Measurements from ENCODE around the gene C10orf90. TPM values are rescaled to one million over a fixed set of nuclear protein-coding genes. Genes with fewer than 3 reads are reported as not detected.

The C10orf90 gene
- total RNA-seq, 3 donors from 2014 or later = 0.16 to 30.4 (median 3.9) TPM

DNA sequence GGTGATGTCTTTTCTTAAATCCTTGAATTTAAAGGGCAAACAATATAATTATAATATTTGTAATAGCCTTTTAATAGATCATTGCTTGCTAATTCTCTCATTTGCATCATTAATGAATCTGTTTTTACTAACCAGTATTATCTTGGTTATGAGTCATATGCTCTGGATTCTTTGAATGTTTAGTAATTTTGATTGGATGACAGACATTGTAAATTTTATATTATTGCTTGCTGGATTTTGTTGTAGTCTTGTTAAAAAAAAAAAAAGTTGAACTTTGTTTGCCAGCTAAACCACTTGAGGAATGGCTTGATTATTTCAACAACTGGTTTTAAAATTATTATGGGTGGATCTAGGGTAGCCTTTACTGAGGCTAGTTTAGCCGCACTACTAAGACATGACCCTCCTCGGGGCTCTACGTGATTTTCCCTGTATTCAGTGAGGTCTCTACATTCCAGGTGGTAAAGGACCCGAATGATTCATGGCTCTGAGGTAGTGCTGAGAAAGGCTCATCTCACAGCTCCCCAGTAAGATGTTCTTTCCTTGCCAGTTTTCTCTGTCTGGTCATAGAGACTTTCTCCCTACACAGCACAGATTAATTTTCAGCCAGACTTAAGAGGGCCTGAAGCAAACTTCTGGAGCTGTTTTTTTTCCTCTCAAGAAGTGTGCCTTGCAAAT lies 8.5 kb downstream of the C10orf90 start:
- Histone ChIP-seq H3K27me3 (no peaks in the 10 kb centered on the region), H3K27ac (peak overlapping the region; percentile 68 to 75), H3K9me3 (no peaks in the 10 kb centered on the region), H3K4me3 (no peak overlapping the region), H3K4me1 (no peaks in the 10 kb centered on the region), H3K36me3 (no peaks in the 10 kb centered on the region)
- no peak for DNase-seq (ENCODE audit: low spot score in 2 of 2)
- TF ChIP-seq, protein P1, sequence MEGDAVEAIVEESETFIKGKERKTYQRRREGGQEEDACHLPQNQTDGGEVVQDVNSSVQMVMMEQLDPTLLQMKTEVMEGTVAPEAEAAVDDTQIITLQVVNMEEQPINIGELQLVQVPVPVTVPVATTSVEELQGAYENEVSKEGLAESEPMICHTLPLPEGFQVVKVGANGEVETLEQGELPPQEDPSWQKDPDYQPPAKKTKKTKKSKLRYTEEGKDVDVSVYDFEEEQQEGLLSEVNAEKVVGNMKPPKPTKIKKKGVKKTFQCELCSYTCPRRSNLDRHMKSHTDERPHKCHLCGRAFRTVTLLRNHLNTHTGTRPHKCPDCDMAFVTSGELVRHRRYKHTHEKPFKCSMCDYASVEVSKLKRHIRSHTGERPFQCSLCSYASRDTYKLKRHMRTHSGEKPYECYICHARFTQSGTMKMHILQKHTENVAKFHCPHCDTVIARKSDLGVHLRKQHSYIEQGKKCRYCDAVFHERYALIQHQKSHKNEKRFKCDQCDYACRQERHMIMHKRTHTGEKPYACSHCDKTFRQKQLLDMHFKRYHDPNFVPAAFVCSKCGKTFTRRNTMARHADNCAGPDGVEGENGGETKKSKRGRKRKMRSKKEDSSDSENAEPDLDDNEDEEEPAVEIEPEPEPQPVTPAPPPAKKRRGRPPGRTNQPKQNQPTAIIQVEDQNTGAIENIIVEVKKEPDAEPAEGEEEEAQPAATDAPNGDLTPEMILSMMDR (IDR thresholded peaks at IDR 0.05) = no peak
- no peak for TF ChIP-seq POLR2AphosphoS5 (IDR thresholded peaks at IDR 0.05)
- TF ChIP-seq POLR2A (IDR thresholded peaks at IDR 0.05) = no peak
- intact Hi-C loops (cut with DNase I; ENCODE audit: low total_unique reads) = no loop called here

DNA sequence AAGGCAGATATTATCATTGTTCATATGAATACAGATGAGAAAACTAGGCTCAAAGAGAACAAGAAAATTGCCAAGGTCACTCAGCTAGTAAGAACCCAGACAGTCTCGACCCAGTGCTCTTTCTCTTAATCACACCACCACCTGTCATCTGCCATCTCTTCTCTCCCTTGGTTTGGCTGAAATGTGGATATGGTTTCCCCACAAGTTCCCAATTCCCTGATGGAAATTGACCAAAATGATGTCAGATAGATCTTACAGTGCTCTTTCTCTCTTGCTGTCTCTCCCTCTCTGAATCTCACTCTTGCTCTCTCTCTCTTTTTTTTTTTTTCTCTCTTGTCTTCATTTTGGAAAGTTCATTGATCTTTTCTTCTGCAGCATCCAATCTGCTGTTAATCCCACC lies 9.1 kb downstream of the C10orf90 start:
- no peaks in the 10 kb centered on the region for H3K4me1 ChIP-seq
- intact Hi-C loops (cut with DNase I; ENCODE audit: low total_unique reads) = no loop called here
- TF ChIP-seq POLR2AphosphoS5 (IDR thresholded peaks at IDR 0.05) (no peak), POLR2A (IDR thresholded peaks at IDR 0.05) (no peak)
- TF ChIP-seq, protein P1 (IDR thresholded peaks at IDR 0.05) = no peak
- no peaks in the 10 kb centered on the region for H3K9me3 ChIP-seq
- H3K27ac ChIP-seq = no peak overlapping the region
- H3K4me3 ChIP-seq = no peak overlapping the region
- no peaks in the 10 kb centered on the region for H3K36me3 ChIP-seq
- no peak for DNase-seq (ENCODE audit: low spot score in 2 of 2)
- no peaks in the 10 kb centered on the region for H3K27me3 ChIP-seq

DNA sequence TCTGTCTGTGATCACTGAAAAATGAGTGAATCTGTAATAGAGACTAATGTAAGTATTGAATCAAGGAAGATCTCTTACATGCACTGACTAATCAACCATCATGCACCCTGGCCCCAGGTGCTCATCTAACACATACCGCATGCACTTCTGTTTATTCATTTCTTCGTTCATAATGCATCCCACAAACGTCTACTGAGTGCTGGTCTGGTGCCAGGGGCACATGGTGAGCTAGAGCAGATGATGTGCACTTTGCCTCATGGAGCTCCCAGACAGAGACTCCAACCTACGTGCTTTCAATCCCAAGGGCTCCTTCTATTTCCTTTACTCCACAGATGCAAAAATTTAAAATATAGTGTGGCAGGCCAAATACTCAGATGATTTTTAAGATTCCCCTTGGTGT lies 10.7 kb downstream of the C10orf90 start:
- Histone ChIP-seq H3K4me3 (no peak overlapping the region), H3K9me3 (no peaks in the 10 kb centered on the region), H3K27ac (no peak overlapping the region), H3K4me1 (no peaks in the 10 kb centered on the region), H3K36me3 (no peaks in the 10 kb centered on the region), H3K27me3 (no peaks in the 10 kb centered on the region)
- no peak for DNase-seq (ENCODE audit: low spot score in 2 of 2)
- intact Hi-C loops (cut with DNase I; ENCODE audit: low total_unique reads) = no loop called here
- TF ChIP-seq POLR2AphosphoS5 (IDR thresholded peaks at IDR 0.05) (no peak), POLR2A (IDR thresholded peaks at IDR 0.05) (no peak)
- TF ChIP-seq, protein P1 (IDR thresholded peaks at IDR 0.05) = no peak

DNA sequence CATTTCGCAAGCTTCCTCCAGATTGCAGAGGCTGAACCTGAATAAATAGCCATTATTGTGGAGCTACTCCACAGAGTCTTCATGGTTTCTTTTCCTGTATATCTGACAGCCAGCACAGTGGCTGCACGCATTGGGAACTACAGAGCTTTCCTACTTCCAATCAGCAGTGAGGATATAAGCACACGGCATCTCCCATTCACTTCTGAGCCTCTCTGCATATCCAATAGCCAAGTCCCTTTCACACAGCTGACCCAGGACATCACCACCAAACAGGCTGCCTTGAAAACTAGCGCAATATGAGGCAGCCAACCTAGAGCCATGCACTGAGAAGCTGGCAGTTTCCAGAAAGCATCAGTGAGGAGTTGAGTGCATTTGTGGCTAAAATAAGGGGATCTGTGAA lies 11.6 kb downstream of the C10orf90 start:
- DNase-seq (ENCODE audit: low spot score in 2 of 2) = no peak
- H3K36me3 ChIP-seq = no peaks in the 10 kb centered on the region
- H3K9me3 ChIP-seq = no peaks in the 10 kb centered on the region
- intact Hi-C loops (cut with DNase I; ENCODE audit: low total_unique reads) = no loop called here
- no peaks in the 10 kb centered on the region for H3K27me3 ChIP-seq
- no peaks in the 10 kb centered on the region for H3K4me1 ChIP-seq
- TF ChIP-seq POLR2AphosphoS5 (IDR thresholded peaks at IDR 0.05) (no peak), POLR2A (IDR thresholded peaks at IDR 0.05) (no peak)
- TF ChIP-seq, protein P1 (IDR thresholded peaks at IDR 0.05) = no peak
- no peak overlapping the region for H3K27ac ChIP-seq
- H3K4me3 ChIP-seq = no peak overlapping the region

DNA sequence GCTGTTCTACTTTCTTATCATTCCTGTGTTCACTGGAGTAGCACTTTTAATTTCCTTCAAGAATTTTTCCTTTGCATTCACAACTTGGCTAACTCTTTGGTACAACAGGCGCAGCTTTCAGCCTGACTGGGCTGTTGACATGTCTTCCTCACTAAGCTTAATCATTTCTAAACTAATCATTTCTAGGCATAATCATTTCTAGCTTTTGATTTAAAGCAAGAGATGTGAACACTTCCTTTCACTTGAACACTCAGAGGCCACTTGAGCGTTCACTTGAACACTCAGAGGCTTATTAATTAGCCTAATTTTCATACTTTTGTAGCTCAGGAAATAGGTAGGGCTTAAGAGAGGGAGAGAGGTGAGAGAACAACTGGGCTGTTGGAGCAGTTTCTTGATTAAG lies 15.9 kb downstream of the C10orf90 start:
- H3K9me3 ChIP-seq = no peaks in the 10 kb centered on the region
- intact Hi-C loops (cut with DNase I; ENCODE audit: low total_unique reads) = no loop called here
- DNase-seq (ENCODE audit: low spot score in 2 of 2) = no peak
- no peak overlapping the region for H3K4me3 ChIP-seq
- TF ChIP-seq POLR2A (IDR thresholded peaks at IDR 0.05) = no peak
- no peak overlapping the region for H3K27ac ChIP-seq
- H3K36me3 ChIP-seq = no peaks in the 10 kb centered on the region
- H3K27me3 ChIP-seq = no peaks in the 10 kb centered on the region
- no peaks in the 10 kb centered on the region for H3K4me1 ChIP-seq

Measured in breast epithelium (tissue), 4 donors.